Gastroesophageal sphincter (tissue), 4 donors: ENCODE measurements around the gene TAF4. TPM values are rescaled to one million over a fixed set of nuclear protein-coding genes. Genes with fewer than 3 reads are reported as not detected.

Experiments used
- ATAC-seq: fragments of 150-250 bp; one replicate; pipeline ENCODE4 v1.9.1; 2016; ENCODE audit warnings: mild to moderate bottlenecking, moderate library complexity
- H3K27ac ChIP-seq, 4 donors: fragments of 200-600 bp; sonication (generic) in 3 of 4; 1 replicate in 3 of 4; 2 replicates in 1 of 4; pipeline ENCODE4 v1.5.1; 2016 to 2019
- H3K27me3 ChIP-seq: fragments of 200-600 bp; sonication (generic); one replicate; pipeline ENCODE4 v1.5.1; 2019
- H3K36me3 ChIP-seq, 2 donors: fragments of 200-600 bp; sonication (generic); one replicate each; pipeline ENCODE4 v1.5.1; 2019; ENCODE audit warnings: control low read depth in 1 of 2
- H3K4me1 ChIP-seq, 3 donors: fragments of 200-600 bp; sonication (generic); 1 replicate in 2 of 3; 2 replicates in 1 of 3; pipeline ENCODE4 v1.5.1; 2016 to 2019; ENCODE audit warnings: control low read depth in 2 of 3
- H3K4me3 ChIP-seq, 2 donors: fragments of 200-600 bp; sonication (generic); one replicate each; pipeline ENCODE4 v1.5.1; 2019; ENCODE audit warnings: mild to moderate bottlenecking in 1 of 2, moderate library complexity in 1 of 2
- H3K9me3 ChIP-seq, 3 donors: fragments of 200-600 bp; sonication (generic); one replicate each; pipeline ENCODE4 v1.5.1; 2017 to 2019; ENCODE audit warnings: control low read depth in 2 of 3
- EP300 ChIP-seq: sonication (generic); formaldehyde crosslinking; IDR thresholded peaks from one replicate; pipeline ENCODE4 v1.6.1; 2017; ENCODE audit warnings: antibody characterized with exemption, mild to moderate bottlenecking
- POLR2A ChIP-seq, 2 donors: fragments of 450-650 bp; IDR thresholded peaks; one replicate each; pipeline ENCODE4 v1.6.1; 2017; ENCODE audit warnings: antibody characterized with exemption in 2 of 2, mild to moderate bottlenecking in 2 of 2, moderate library complexity in 1 of 2
- POLR2AphosphoS5 ChIP-seq: sonication (generic); formaldehyde crosslinking; IDR thresholded peaks from one replicate; pipeline ENCODE4 v1.6.1; 2017; ENCODE audit warnings: antibody characterized with exemption
- WGBS, 2 donors: methylation state at CpG; one replicate each; pipeline ENCODE4 v1.1.5; 2018; ENCODE audit warnings: low coverage in 1 of 2; 5-methylcytosine and 5-hydroxymethylcytosine counted together
- total RNA-seq, 4 donors: library from RNA; depleted of rRNA; stranded (reverse); fragments of >200 nt; gene quantifications; one replicate each; pipeline ENCODE4 v1.1.0, GENCODE V29; 2016
- TF ChIP-seq, protein P1 (sequence below), 4 experiments: fragments of 200-600 bp in 2 of 4; fragments of 450-650 bp in 2 of 4; sonication (generic) in 1 of 4; IDR thresholded peaks; one replicate each; pipeline ENCODE4 v1.5.1; 2017 to 2019; ENCODE audit warnings: antibody characterized with exemption in 4 of 4, mild to moderate bottlenecking in 2 of 4, moderate library complexity in 2 of 4

The TAF4 gene
- total RNA-seq, 4 donors from 2014 or later, result 7.6 to 19.9 (median 15.5) TPM

DNA sequence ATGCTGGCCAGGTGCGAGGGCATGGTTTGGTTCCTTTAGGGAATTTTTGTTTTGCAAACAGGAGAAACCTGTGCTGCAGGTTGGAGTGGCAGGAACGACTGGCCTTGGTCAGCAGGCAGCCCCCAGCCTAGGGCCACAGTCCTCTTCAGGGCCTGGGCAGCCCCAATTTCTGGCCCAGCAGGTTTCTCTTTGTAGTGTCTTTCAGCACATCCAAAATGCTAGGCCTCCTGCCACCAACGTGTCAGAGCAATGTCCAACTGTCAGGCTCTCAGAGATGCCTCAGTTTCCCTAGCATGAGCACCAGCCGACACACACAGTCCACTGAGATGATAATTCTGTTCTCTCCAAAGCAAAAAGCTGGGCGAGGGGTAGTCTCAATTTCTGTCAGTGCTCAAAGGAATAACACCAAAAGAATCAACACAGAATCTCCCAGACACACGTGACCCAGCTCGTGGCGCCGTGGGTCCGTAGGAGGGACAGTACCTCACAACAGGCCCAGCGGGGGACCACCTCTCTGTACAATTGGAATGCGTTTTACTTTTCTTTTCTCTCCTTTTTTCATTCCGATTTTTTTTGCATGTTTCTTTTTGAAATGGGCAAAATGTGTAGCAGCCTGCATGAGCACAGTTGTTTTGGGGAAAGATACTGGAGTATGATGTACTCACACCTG lies 125.9 kb downstream of the TAF4 start:
- WGBS, 2 donors, result 69 to 84% methylated on average over 7 to 10 of the region's 13 CpGs
- no peak for TF ChIP-seq POLR2AphosphoS5
- no peak for TF ChIP-seq EP300
- no peak for TF ChIP-seq POLR2A (IDR thresholded peaks at IDR 0.05)
- TF ChIP-seq, protein P1, sequence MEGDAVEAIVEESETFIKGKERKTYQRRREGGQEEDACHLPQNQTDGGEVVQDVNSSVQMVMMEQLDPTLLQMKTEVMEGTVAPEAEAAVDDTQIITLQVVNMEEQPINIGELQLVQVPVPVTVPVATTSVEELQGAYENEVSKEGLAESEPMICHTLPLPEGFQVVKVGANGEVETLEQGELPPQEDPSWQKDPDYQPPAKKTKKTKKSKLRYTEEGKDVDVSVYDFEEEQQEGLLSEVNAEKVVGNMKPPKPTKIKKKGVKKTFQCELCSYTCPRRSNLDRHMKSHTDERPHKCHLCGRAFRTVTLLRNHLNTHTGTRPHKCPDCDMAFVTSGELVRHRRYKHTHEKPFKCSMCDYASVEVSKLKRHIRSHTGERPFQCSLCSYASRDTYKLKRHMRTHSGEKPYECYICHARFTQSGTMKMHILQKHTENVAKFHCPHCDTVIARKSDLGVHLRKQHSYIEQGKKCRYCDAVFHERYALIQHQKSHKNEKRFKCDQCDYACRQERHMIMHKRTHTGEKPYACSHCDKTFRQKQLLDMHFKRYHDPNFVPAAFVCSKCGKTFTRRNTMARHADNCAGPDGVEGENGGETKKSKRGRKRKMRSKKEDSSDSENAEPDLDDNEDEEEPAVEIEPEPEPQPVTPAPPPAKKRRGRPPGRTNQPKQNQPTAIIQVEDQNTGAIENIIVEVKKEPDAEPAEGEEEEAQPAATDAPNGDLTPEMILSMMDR (IDR thresholded peaks at IDR 0.05), result no peak

GRCh38 chr20:61938839-61939690 lies 126.6 kb downstream of the TAF4 start:
- TF ChIP-seq POLR2AphosphoS5 (no peak), POLR2A (IDR thresholded peaks at IDR 0.05) (no peak), EP300 (no peak)
- TF ChIP-seq, protein P1 (IDR thresholded peaks at IDR 0.05), result no peak
- ATAC-seq, result no peak
- Histone ChIP-seq H3K36me3 (no peaks in the 10 kb centered on the region), H3K4me1 (no peaks in the 10 kb centered on the region), H3K27me3 (peaks cover 38% of the 10 kb centered on the region), H3K27ac (no peak overlapping the region), H3K9me3 (no peaks in the 10 kb centered on the region), H3K4me3 (no peak overlapping the region)
- WGBS, 2 donors, result 56 to 82% methylated on average over 5 to 10 of the region's 27 CpGs

More for the DNA sequence above, 125.9 kb downstream of the TAF4 start:
- Histone ChIP-seq H3K27ac (no peak overlapping the region), H3K36me3 (no peaks in the 10 kb centered on the region), H3K4me3 (no peak overlapping the region), H3K27me3 (peaks cover 30% of the 10 kb centered on the region), H3K9me3 (no peaks in the 10 kb centered on the region), H3K4me1 (no peaks in the 10 kb centered on the region)
- no peak for ATAC-seq

GRCh38 chr20:61937963-61938838 lies 127.5 kb downstream of the TAF4 start:
- TF ChIP-seq POLR2AphosphoS5 (no peak), EP300 (no peak), POLR2A (IDR thresholded peaks at IDR 0.05) (no peak)
- TF ChIP-seq, protein P1 (IDR thresholded peaks at IDR 0.05), result no peak
- no peak for ATAC-seq

GRCh38 chr20:61937146-61937962 lies 128.3 kb downstream of the TAF4 start:
- TF ChIP-seq, protein P1 (IDR thresholded peaks at IDR 0.05), result no peak
- Histone ChIP-seq H3K4me1 (no peaks in the 10 kb centered on the region), H3K27ac (no peak overlapping the region), H3K27me3 (peaks cover 44% of the 10 kb centered on the region), H3K4me3 (no peak overlapping the region), H3K36me3 (no peaks in the 10 kb centered on the region), H3K9me3 (no peaks in the 10 kb centered on the region)
- ATAC-seq, result no peak
- WGBS, 2 donors, result 77% methylated on average over 3 of the region's 10 CpGs; no CpG with 5 or more reads in 1 of the 2 donors

More at GRCh38 chr20:61937963-61938838, 127.5 kb downstream of the TAF4 start:
- Histone ChIP-seq H3K4me3 (no peak overlapping the region), H3K9me3 (no peaks in the 10 kb centered on the region), H3K27ac (no peak overlapping the region), H3K27me3 (peaks cover 44% of the 10 kb centered on the region), H3K36me3 (no peaks in the 10 kb centered on the region), H3K4me1 (no peaks in the 10 kb centered on the region)
- WGBS, 2 donors, result 52% methylated on average over 13 of the region's 31 CpGs; no CpG with 5 or more reads in 1 of the 2 donors
